Measurements from ENCODE around the gene MIX23. TPM values are rescaled to one million over a fixed set of nuclear protein-coding genes. Genes with fewer than 3 reads are reported as not detected.
A peak's percentile ranks its signal among the peaks of the same experiment; 100 is the strongest.

The MIX23 gene
- total RNA-seq, 1 experiment from 2014 or later: 72.7 TPM

DNA sequence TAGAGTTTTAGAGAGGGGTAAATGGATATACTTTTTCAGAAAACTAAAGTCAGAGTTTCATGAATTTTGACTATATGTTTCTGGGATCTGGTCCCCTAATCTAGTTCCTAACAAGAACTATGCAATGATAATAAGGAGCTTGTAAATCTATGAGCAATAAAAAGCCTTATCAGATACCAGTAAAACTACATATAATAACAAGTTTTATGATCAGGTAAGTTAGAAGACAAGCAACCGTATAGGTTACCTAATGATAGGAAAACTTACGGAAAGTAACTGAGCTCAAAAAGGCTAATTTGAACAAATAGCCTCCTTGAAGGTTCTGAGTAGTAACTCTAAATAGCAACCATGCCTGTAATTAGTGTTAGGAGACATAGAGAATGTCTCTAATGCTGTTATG, 21.0 kb downstream of the MIX23 start:
- no peak for DNase-seq (ENCODE audit: low read depth, low spot score)
- in situ Hi-C loops (cut with HindIII; ENCODE audit: low pct_unique_long_range_greater_than_20kb, low sequenced_read_pairs): no loop called here

DNA sequence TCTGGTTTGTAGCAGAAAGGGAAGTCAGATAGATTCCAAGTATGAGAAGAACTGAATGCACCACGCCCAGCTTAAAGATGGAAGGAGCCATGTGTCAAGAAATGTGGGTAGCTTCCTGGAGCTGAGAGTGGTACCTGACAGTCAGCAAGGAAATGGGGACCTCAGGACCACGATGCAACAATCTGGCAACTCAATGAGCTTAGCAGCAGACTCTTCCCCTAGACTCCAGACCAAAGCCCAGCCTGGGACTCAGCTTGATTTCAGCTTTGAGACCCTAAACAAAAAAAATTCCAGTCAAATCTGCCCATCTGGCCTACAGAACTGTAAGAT, 24.4 kb downstream of the MIX23 start:
- in situ Hi-C loops (cut with HindIII; ENCODE audit: low pct_unique_long_range_greater_than_20kb, low sequenced_read_pairs): no loop called here
- no peak for DNase-seq (ENCODE audit: low read depth, low spot score)

DNA sequence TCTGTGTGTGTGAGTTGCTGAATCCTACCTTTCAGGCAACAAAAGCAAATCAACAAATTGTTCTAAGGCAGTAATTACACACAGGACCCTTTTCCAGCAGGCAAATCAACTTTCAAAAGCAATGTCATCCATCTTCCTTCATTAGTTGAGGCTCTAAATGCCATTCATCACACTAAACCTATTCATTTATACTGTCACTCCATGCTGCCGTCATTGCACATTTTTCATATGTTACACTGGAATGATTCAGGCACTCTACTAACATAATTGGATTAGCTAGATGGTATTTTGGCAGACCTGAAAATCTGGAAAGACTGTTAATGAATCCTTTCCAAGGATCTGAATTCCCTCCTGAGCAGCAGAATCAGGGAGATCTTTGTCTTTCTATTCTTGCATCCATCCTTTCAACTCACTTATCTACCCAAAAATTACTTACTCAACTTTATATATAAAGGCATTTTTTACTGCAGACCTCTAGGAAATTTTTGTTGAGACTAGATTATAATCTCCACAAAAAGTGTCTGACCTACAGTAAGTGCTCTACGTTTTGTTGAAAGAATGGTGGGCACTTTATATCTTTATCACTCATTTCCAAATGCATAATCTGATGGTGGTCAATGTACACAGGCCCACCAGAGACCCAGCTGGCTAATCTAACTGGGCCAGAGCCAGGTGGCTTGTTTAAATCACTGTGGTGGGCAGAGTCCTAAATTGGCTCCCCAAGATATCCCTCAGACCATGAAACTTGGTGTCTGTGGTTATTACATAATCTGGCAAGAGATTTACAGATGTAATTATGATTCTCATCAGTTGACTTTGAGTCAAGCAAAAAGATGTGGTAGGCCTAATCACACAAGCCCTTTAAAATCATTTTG, 25.0 kb downstream of the MIX23 start:
- in situ Hi-C loops (cut with HindIII; ENCODE audit: low pct_unique_long_range_greater_than_20kb, low sequenced_read_pairs): no loop called here
- no peak for DNase-seq (ENCODE audit: low read depth, low spot score)

DNA sequence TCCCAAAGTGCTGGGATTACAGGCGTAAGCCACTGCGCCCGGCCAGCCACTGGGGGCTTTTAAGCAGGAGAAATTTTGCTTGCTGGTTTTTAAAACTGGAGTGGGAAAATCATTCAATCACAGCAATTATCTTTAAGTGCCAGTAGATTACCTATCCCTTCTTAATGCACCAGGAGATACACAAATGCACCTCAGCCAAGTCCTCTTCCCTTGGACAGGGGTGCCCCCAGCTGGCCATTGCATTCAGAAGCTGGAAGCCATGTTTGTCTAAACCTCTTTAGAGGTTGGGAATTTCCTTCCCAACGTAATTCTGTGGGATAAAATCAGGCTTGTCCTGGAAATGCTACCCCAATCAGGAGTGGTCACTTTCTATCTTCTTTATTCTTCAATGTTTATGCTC, 26.6 kb downstream of the MIX23 start:
- DNase-seq (ENCODE audit: low read depth, low spot score): peak; percentile 79
- in situ Hi-C loops (cut with HindIII; ENCODE audit: low pct_unique_long_range_greater_than_20kb, low sequenced_read_pairs): no loop called here

DNA sequence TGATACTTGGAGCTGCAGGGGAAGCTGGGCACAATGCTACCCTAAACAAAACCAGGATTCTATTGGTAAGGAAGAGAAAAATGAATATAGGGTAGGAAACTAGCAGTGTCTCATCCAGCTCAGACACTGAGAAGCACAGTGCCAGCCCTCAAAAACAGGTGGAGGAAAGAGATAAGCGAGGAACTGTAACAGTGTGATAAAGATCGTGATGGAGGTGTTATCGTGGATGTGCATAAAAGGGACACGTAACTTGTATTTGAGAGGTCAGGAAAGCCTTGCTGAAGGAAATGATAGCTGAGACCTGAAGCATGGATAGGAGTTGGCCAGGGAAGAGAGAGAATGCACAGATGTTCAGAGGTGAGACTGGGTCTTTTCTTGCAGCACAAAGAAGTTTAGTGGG, 27.4 kb downstream of the MIX23 start:
- no peak for DNase-seq (ENCODE audit: low read depth, low spot score)
- in situ Hi-C loops (cut with HindIII; ENCODE audit: low pct_unique_long_range_greater_than_20kb, low sequenced_read_pairs): no loop called here

DNA sequence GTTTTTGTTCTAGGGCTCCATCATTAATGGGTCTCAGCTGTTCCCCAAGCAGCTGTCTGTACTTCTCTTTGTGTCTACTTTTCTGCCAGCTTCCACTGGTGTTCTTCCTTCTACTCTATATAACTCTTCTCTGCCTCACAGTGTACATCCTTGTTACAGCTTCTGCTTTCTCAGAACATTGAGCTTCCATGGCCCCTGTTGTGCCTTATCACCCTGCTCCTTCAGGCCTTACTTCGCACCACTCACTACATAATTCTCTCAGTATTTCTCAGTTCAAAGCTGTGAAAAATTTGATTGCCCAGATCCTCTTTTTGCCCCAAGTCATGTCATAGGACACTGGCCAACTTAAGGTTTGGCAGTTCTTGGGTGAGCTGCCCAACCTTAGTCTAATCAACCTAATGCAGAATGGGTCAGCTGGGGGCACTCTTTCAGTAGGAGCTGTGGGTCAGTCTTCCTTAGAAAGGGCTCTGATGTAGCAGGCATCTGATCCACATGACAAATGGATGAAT, 29.1 kb downstream of the MIX23 start:
- no peak for DNase-seq (ENCODE audit: low read depth, low spot score)
- in situ Hi-C loops (cut with HindIII; ENCODE audit: low pct_unique_long_range_greater_than_20kb, low sequenced_read_pairs): no loop called here

DNA sequence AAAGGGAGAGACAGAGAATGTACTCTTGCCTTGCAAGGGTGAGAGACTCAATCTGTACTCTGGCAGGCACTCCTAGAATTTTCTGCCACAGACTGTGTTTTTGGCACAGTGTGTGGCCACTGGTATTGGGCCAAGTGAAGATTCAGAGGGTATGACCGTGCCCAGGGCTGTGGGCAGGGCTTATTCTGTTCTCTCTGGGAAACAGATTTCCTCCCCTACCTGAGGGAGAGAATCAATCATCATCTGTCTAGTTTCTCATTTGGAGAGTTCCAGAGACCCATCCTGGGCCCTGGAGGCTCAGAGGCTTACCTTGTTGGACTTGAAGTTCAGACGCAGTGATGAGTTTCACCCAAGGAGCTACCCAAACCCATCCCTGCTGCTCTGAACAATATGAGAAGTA, 29.8 kb downstream of the MIX23 start:
- DNase-seq (ENCODE audit: low read depth, low spot score): no peak
- in situ Hi-C loops (cut with HindIII; ENCODE audit: low pct_unique_long_range_greater_than_20kb, low sequenced_read_pairs): no loop called here

DNA sequence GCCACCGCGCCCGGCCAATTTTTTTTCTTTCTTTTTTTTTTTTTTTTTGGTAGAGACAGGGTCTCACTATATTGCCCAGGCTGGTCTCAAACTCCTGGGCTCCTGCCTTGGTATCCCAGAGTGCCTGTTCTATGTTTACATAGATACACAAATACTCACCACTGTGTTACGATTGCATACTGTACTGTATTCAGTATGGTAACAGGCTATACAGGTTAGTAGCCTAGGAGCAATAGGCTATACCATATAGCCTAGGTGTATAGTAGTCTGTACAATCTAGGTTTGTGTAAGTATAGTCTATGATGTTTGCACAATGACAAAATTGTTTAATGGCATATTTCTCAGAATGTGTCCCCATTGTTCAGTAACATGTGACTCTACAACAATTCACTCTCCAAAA, 31.4 kb downstream of the MIX23 start:
- DNase-seq (ENCODE audit: low read depth, low spot score): no peak
- in situ Hi-C loops (cut with HindIII; ENCODE audit: low pct_unique_long_range_greater_than_20kb, low sequenced_read_pairs): no loop called here

DNA sequence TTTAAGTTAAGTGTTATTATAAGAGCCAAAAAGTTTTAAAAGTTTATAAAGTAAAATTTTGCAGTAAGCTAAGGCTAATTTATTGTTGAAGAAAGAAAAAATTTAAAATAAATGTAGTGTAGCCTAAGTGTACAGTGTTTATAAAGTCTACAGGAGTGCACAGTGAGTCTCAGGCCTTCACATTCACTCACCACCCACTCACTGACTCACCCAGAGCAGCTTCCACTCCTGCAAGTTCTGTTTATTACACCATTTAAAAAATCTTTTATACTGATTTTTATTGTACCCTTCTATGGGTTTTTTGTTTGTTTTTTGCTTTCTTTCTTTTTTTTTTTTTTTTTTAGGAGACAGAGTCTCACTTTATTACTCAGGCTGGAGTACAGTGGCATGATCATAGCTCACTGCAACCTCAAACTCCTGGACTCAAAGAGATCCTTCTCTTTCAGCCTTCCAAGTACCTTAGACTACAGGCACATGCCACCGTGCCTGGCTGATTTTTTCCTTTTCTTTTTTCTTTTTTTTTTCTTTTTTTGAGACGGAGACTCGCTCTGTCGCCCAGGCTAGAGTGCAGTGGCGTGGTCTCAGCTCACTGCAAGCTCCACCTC, 32.1 kb downstream of the MIX23 start:
- in situ Hi-C loops (cut with HindIII; ENCODE audit: low pct_unique_long_range_greater_than_20kb, low sequenced_read_pairs): no loop called here
- DNase-seq (ENCODE audit: low read depth, low spot score): peak; percentile 29

DNA sequence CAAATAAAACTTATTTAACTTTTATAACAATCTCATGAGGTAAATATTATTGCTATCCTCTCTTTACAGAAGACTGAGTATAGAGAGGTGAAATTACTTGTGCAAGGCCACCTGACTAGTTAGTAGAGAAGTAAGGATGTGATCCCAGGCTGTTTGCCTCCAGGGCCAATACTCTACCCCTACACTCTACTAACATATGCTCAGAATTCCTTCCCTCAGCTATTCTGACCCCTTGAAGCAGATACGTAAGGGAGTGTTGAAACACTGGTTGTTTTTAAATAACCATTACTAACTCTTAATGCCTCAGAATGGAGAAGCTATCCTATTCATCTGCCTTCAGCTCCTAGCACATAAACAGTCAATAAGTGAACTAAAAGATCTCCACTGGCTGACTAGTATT, 33.9 kb downstream of the MIX23 start:
- in situ Hi-C loops (cut with HindIII; ENCODE audit: low pct_unique_long_range_greater_than_20kb, low sequenced_read_pairs): no loop called here

DNA sequence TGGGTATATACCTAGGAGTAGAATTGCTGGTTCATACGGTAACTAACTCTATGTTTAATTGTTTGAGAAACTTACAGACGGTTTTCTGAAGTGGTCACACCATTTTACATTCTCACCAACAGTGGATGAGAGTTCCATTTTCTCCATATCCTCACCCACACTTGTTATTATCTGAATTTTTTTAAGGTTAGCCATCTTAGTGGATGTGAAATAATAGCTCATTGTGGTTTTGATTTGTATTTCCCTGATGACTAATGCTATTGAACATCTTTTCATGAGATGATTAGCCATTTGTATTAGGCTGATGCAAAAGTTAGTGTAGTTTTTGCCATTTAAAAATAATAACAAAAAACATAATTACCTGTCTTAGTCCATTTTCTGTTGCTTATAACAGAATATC, 39.4 kb downstream of the MIX23 start:
- DNase-seq (ENCODE audit: low read depth, low spot score): no peak
- in situ Hi-C loops (cut with HindIII; ENCODE audit: low pct_unique_long_range_greater_than_20kb, low sequenced_read_pairs): no loop called here

More for the DNA sequence above, 33.9 kb downstream of the MIX23 start:
- DNase-seq (ENCODE audit: low read depth, low spot score): no peak

DNA sequence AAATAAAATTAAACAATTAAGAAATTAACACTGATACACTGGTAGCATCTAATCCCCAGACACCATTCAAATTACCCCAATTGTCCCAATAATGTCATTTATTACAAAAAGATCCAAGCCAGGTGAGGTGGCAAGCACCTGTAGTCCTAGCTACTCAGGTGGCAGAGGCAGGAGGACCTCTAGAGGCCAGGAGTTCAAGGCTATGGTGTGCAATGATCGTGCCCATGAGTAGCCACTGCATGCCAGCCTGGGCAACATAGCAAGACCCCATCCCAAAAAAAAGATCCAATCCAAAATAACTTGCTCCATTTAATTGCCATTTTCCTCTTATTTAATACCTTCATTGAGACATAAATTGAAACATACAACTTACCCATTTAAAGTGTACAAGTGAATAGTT, 40.2 kb downstream of the MIX23 start:
- no peak for DNase-seq (ENCODE audit: low read depth, low spot score)
- in situ Hi-C loops (cut with HindIII; ENCODE audit: low pct_unique_long_range_greater_than_20kb, low sequenced_read_pairs): no loop called here

DNA sequence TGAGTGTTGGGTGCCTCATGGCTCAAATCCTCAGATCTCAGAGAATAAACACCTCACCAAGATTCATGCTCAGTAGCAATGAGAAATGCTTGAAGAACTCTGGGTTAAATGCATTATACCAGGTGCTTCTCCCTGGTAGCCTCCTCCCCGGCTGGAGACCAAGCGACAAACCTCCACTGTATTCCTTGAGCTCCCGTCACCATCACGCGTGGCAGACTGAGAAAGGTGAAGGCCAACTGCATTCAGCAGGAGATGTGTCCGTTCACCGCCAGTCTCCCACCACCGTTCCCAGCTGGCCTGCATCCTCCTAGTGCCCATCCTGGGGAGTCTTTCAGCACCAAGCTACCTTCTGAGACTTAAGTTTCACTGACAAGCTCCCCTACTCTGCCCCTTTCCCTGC, 50.5 kb downstream of the MIX23 start:
- in situ Hi-C loops (cut with HindIII; ENCODE audit: low pct_unique_long_range_greater_than_20kb, low sequenced_read_pairs): no loop called here
- no peak for DNase-seq (ENCODE audit: low read depth, low spot score)

DNA sequence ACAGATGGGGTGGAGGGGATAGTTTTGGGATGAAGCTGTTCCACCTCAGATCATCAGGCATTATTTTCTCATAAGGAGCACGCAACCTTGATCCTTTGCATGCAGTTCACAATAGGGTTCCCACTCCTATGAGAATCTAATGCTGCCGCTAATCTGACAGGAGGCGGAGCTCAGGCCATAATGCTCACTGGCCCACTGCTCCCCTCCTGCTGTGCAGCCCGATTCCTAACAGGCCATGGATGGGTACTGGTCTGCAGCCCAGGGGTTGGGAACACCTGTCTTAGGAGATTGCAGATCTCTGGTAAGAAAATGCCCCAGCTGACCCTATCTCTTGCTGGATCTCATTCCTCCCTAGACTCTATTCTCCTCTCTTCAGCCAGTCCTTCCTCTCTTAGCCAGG, 51.1 kb downstream of the MIX23 start:
- no peak for DNase-seq (ENCODE audit: low read depth, low spot score)
- in situ Hi-C loops (cut with HindIII; ENCODE audit: low pct_unique_long_range_greater_than_20kb, low sequenced_read_pairs): no loop called here

DNA sequence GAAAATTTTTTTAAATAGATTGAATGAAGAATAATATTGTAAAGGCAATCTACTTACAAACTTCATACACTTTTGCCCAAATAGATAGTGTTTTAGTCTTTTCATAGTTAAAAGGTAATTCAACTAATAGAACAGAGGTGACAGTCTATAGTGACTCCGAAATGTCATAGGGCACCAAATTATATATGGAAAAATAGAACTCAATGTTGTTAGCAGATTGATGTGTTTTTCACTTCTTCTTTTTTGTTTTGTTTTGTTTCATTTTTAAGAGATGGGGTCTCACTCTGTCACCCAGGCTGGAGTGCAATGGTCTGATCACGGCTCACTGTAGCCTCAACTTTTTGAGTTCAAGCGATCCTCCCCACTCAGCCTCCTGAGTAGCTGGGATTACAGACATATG, 57.3 kb downstream of the MIX23 start:
- in situ Hi-C loops (cut with HindIII; ENCODE audit: low pct_unique_long_range_greater_than_20kb, low sequenced_read_pairs): no loop called here

DNA sequence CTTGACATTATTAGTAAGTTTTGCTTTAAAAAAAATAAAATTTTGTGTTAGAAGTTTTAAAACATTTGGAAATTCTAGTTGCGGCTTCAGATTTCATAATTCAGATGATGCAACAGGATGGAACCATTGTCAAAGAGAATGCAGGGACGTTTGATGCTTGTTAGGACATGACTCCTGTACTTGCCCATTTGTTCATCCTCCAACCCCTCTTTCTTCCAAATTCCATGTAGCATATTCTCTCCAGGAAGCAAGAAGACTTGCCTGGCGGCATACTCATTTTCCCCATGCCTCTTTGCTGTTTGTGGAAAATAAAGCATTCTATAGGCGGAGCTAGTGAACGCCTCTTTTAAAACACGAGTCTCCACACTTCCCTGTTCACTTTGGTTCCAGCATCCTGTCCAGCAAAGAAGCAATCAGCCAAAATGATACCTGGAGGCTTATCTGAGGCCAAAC, 58.1 kb downstream of the MIX23 start, which contains the start of gene CSTA:
CSTA (plus strand) TSS at position 378 of the 453 bp plus-strand sequence; CDS start at position 423, 45 bp downstream.
- DNase-seq (ENCODE audit: low read depth, low spot score): no peak
- in situ Hi-C loops (cut with HindIII; ENCODE audit: low pct_unique_long_range_greater_than_20kb, low sequenced_read_pairs): no loop called here

More for the DNA sequence above, 57.3 kb downstream of the MIX23 start:
- no peak for DNase-seq (ENCODE audit: low read depth, low spot score)

DNA sequence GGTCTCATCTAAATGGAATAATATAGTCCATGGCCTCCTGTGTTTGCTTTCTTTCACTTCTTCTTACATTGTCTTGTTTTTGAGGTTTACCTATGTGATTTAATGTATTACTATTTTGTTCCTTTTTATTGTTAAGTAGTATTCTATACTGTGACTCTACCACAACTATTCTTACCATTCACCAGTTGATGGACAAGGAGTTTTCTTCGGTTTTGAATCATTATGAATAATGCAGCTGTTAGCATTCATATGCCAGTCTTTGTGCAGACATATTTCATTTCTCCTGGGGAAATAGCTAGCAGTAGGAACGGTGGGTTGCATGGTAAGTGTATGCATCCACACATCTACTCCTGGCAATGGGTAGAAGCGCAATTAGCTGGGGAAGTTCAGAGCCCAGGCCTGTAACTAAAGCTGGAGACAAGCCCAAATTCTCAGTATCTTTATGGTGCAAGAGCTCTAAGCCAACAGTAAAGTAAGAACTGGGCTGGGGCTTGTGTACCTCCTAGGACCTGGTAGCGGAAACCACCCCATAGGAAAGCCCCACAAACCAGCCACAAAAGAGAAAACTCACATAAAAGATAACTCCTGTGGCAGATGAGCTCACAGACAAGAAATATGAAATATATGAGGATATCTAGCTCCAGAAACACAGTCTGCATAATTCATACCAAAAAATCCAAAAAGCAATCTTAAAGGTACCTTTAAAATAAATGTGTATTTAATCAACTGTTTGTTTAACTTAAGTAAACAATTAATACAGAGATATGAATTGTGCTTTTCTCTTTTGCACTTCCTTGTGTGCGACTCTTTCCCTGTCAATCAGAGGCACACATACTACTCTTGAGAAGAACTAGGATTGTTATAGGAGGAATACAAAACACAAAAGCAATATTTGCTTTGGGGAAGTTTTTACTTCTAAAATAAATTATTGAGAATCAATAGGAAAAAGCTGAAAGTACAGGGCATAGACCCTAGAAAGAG, 60.6 kb downstream of the MIX23 start:
- in situ Hi-C loops (cut with HindIII; ENCODE audit: low pct_unique_long_range_greater_than_20kb, low sequenced_read_pairs): no loop called here

DNA sequence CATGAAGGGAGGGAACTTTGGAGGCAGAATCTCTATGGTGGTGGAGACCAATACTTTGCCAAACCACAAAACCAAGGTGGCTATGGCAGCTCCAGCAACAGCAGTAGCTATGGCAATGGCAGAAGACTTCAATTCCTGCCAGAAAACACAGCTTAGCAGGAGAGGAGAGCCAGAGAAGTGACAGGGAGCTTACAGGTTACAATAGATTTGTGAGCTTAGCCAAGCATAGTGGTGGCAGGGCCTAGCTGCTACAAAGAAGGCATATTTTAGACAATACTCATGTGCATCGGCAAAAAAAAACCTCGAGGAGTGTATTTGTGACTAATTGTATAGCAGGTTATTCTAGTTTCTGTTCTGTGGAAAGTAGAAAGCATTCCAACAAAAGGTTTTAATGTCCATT, 64.4 kb downstream of the MIX23 start:
- in situ Hi-C loops (cut with HindIII; ENCODE audit: low pct_unique_long_range_greater_than_20kb, low sequenced_read_pairs): no loop called here
- no peak for DNase-seq (ENCODE audit: low read depth, low spot score)

More for the DNA sequence above, 60.6 kb downstream of the MIX23 start:
- DNase-seq (ENCODE audit: low read depth, low spot score): no peak
